ENCODE measurements around the gene KCNQ2. TPM values are rescaled to one million over a fixed set of nuclear protein-coding genes. Genes with fewer than 3 reads are reported as not detected.

KCNQ2 gene
- total and polyA plus RNA-seq, 3 donors from 2014 or later: 36.2 to 60.9 (median 49.2) TPM

GRCh38 chr20:63465380-63466249 lies 6.8 kb downstream of the KCNQ2 start:
- Histone ChIP-seq H3K27me3 (no peaks in the 10 kb centered on the region), H3K27ac (no peak overlapping the region), H3K4me3 (no peak overlapping the region), H3K4me1 (no peaks in the 10 kb centered on the region), H3K36me3 (ENCODE audit: low read depth, missing control alignments) (no peaks in the 10 kb centered on the region), H3K9me3 (no peaks in the 10 kb centered on the region)
- no peak for DNase-seq
- TF ChIP-seq CTCF (IDR thresholded peaks at IDR 0.05) (no peak), POLR2A (IDR thresholded peaks at IDR 0.05) (no peak)
- 72 to 86% methylated on average over 42 to 56 of the region's 56 CpGs for WGBS, 2 donors
- intact Hi-C loops (cut with DNase I; ENCODE audit: low total_unique reads): no loop called here

- WGBS, 2 donors: 85 to 96% methylated on average over 8 to 12 of the region's 12 CpGs
- Histone ChIP-seq H3K9me3 (no peaks in the 10 kb centered on the region), H3K4me1 (no peaks in the 10 kb centered on the region), H3K27ac (no peak overlapping the region), H3K36me3 (ENCODE audit: low read depth, missing control alignments) (no peaks in the 10 kb centered on the region), H3K27me3 (no peaks in the 10 kb centered on the region), H3K4me3 (no peak overlapping the region)
- TF ChIP-seq POLR2A (IDR thresholded peaks at IDR 0.05) (no peak), CTCF (IDR thresholded peaks at IDR 0.05) (no peak)
- intact Hi-C loops (cut with DNase I; ENCODE audit: low total_unique reads): no loop called here
- no peak for DNase-seq
These were observed 8.2 kb downstream of the KCNQ2 start for GRCh38 chr20:63464289-63464635.

GRCh38 chr20:63463400-63464288 lies 8.8 kb downstream of the KCNQ2 start:
- Histone ChIP-seq H3K27me3 (no peaks in the 10 kb centered on the region), H3K4me1 (no peaks in the 10 kb centered on the region)

GRCh38 chr20:63462244-63462643 lies 10.2 kb downstream of the KCNQ2 start:
- intact Hi-C loops (cut with DNase I; ENCODE audit: low total_unique reads): no loop called here
- 56 to 64% methylated on average over 1 to 2 of the region's 2 CpGs for WGBS, 2 donors
- TF ChIP-seq POLR2A (IDR thresholded peaks at IDR 0.05) (no peak), CTCF (IDR thresholded peaks at IDR 0.05) (no peak)
- H3K27ac ChIP-seq: no peak overlapping the region
- H3K4me3 ChIP-seq: no peak overlapping the region
- H3K27me3 ChIP-seq: no peaks in the 10 kb centered on the region
- H3K9me3 ChIP-seq: no peaks in the 10 kb centered on the region
- DNase-seq: no peak
- H3K36me3 ChIP-seq (ENCODE audit: low read depth, missing control alignments): no peaks in the 10 kb centered on the region
- H3K4me1 ChIP-seq: no peaks in the 10 kb centered on the region

More at GRCh38 chr20:63463400-63464288, 8.8 kb downstream of the KCNQ2 start:
- TF ChIP-seq POLR2A (IDR thresholded peaks at IDR 0.05) (no peak), CTCF (IDR thresholded peaks at IDR 0.05) (no peak)
- intact Hi-C loops (cut with DNase I; ENCODE audit: low total_unique reads): no loop called here
- no peaks in the 10 kb centered on the region for H3K36me3 ChIP-seq (ENCODE audit: low read depth, missing control alignments)
- H3K9me3 ChIP-seq: no peaks in the 10 kb centered on the region
- no peak overlapping the region for H3K4me3 ChIP-seq
- WGBS, 2 donors: 49 to 62% methylated on average over 13 to 22 of the region's 22 CpGs
- no peak overlapping the region for H3K27ac ChIP-seq
- DNase-seq: no peak

Measured in testis (tissue), 3 donors.